H7 (cell line): ENCODE measurements around the gene GORAB. TPM values are rescaled to one million over a fixed set of nuclear protein-coding genes. Genes with fewer than 3 reads are reported as not detected.

ENCODE experiments used
- DNase-seq: peaks from one replicate; pipeline ENCODE4 v3.0.0; 2012
- H3K27me3 ChIP-seq: 2 replicates; pipeline ENCODE4 v1.6.0; 2011; ENCODE audit warnings: mild to moderate bottlenecking, low read length; ENCODE audit not compliant: control insufficient read depth, insufficient read depth
- H3K36me3 ChIP-seq: replicated peaks from 2 replicates; pipeline ENCODE4 v1.5.1; 2011; ENCODE audit warnings: low read length; ENCODE audit not compliant: control insufficient read depth, insufficient read depth
- H3K4me3 ChIP-seq: 2 replicates; pipeline ENCODE4 v1.5.1; 2011; ENCODE audit warnings: low read depth, mild to moderate bottlenecking, control low read depth, low read length, moderate library complexity; ENCODE audit not compliant: insufficient read depth
- total RNA-seq: library from RNA; depleted of rRNA; stranded (reverse); fragments of >200 nt; shearing (Covaris generic); gene quantifications from 2 replicates; pipeline ENCODE4 v1.2.3, GENCODE V29; 2014; rRNA removed

Gene GORAB, protein sequence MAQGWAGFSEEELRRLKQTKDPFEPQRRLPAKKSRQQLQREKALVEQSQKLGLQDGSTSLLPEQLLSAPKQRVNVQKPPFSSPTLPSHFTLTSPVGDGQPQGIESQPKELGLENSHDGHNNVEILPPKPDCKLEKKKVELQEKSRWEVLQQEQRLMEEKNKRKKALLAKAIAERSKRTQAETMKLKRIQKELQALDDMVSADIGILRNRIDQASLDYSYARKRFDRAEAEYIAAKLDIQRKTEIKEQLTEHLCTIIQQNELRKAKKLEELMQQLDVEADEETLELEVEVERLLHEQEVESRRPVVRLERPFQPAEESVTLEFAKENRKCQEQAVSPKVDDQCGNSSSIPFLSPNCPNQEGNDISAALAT
- 11.6 and 16.6 TPM in 2 replicates for total RNA-seq

DNA sequence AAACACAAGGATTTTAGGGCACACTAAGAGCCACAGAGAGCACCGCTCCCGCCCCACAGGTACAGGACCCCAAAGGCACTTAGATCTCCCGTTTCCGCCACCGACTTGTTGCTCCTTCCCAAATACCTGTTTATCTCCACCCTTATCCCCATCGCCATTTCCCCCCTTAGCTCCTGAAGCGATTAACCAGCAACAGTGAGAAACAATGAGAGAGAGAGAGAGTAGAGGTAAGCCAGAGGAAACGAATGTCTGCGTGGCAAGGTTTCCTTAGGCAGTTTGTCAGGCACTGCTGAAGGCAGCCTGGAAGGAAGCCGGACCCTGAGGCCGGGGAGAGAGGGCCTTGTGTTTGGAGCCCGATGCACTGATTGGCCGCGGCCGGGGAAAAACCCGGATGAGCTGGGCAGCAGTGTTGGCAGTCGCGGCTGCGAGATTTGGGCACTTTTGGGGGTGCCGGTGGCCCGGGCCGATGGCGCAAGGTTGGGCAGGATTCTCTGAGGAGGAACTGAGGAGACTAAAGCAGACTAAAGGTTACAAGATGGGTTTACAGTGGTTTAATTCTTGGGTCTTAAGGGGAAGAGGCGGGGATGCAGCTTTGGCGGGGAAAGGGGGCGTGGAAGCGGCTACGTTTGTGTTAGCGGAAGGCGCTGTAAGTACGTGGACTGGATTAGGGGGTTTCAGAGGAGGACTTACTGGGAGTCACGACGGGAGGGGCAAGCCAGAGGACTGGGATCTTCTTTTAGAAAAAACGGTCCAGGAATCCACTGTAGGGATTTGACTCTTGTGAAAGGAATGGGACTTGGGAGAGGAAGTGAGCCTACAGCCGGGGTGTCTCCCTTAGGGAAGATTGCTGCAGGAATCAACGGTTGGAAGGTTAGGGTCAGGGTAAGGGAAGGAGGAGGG is at the start of gene GORAB:
TSS of gene GORAB (plus strand) at position 409 of the 900 bp plus-strand sequence. CDS start at position 467, 58 bp downstream.
- Histone ChIP-seq H3K4me3 (peak within 1 kb of the TSS; percentile 70), H3K36me3 (no peaks in the 10 kb centered on the region; the same call in 1 of the 2 replicates), H3K27me3 (no peaks in the 10 kb centered on the region)
- DNase-seq = peak; percentile 86

DNA sequence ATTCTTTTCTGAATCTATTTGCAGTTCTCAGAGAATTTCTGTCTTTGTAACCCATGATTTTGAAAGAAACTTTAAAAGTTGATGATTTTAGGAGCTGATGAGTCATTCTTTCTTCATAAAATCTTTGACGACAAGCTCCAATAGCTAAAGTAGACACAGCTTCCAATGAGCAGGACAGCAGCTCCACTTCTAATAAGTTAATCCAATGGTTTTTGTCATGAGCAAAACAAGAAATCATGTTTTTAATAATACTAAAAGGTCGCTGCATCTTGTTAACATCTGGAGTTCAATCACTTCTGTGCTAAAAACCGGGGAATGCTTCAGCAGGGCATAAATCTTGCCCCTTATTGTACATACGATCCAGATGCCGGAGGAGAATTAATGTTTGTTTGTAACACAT is 48.9 kb upstream of the GORAB start:
- DNase-seq = no peak
- no peak overlapping the region for H3K4me3 ChIP-seq
- H3K27me3 ChIP-seq = no peaks in the 10 kb centered on the region
- H3K36me3 ChIP-seq = no peaks in the 10 kb centered on the region

DNA sequence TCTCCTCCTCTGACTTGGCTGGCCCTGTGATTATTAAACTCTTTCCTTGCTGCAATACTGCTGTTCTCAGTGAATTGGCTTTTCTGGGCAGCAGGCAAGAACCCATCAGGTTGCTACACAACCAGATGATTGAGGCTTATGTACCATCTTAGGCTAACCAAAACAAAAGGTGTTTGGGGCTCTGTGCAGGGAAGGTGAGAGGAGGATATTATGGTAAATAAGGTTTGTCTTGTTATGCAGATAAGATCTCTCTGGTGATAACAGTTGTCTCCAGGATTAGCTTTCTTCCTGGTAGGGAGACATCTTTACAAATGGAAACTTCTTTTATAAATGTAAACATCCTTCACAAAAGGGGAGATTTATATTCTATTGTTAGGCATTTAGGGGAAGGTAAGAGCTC is 44.5 kb upstream of the GORAB start:
- no peak for DNase-seq
- Histone ChIP-seq H3K36me3 (no peaks in the 10 kb centered on the region), H3K27me3 (no peaks in the 10 kb centered on the region), H3K4me3 (no peak overlapping the region)

DNA sequence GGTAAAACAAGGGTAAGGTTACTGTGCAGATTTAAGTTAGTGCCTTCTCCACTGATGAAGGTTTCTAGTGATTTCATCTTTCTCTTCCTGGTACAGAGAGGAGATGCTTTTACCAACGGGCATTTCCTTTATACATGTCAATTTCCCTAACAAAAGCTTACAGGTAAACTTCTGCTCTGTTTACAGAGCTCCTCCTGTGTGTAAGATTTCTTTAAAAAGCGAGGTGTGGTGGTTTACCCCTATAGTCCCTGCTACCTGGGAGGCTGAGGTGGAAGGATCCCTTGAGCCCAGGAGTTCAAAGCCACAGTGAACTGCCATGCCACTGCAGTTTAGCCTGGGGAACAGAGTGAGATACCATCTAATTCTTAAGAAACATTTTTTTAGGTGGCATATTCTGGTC is 40.7 kb upstream of the GORAB start:
- DNase-seq = no peak
- no peaks in the 10 kb centered on the region for H3K27me3 ChIP-seq
- no peak overlapping the region for H3K4me3 ChIP-seq

DNA sequence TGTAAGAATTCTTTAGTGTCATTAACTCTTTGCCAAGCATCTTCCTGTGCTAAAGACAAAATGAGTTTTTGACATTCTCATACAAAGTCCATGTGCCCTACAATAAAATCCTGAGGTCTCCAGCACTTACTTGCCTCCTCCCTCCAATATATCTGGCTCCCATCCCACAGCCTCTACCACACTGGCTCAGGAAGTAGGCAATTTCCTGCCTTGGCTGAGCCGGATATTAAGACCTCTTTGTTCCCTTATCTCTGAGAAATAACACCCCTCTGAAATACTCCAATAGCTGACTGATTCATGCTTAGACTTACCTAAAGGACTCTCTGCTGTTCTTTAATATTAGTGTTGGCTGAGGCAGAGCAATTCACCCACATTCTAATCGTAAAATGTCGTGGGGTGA is 37.6 kb upstream of the GORAB start:
- DNase-seq = no peak
- Histone ChIP-seq H3K36me3 (no peaks in the 10 kb centered on the region), H3K27me3 (no peaks in the 10 kb centered on the region), H3K4me3 (no peak overlapping the region)

More for the DNA sequence above, 40.7 kb upstream of the GORAB start:
- H3K36me3 ChIP-seq = no peaks in the 10 kb centered on the region

DNA sequence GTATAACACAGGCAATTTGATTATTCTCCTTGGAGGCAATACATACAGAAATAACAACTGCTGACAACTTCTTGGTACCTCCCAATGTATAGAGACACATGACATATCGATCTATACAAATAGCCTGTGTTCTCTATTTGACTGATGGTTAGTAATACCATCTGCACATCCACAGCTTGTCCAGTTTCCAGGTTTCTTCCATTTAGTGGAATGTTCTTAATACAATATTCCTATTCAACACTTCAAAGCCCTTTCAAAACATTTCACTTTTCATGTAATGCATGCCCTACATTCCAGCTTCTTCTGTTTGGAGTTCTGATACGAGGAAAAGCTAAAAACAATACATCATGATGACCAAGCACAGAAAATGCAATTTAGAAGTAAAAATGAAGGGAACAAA is 37.0 kb upstream of the GORAB start:
- Histone ChIP-seq H3K4me3 (no peak overlapping the region), H3K36me3 (no peaks in the 10 kb centered on the region), H3K27me3 (no peaks in the 10 kb centered on the region)
- DNase-seq = no peak

DNA sequence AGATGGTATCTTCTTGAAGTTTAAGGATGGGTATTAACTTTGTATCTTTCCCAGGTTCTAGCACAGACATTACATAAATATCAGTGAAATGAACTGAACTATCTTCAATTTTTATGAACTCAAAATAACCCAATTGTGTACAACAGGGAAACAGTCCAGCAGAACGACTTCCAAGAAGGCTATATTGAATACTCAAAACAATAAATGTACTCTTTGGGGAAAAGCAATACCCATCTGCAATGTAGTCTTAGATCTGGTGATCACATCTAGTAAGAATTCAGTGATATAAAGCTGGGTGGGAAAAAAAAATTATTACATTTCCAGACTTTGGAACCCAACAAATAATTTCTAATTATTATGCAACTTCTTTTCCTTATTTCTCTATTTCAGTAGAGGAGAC is 33.1 kb upstream of the GORAB start:
- Histone ChIP-seq H3K36me3 (no peaks in the 10 kb centered on the region), H3K4me3 (no peak overlapping the region), H3K27me3 (no peaks in the 10 kb centered on the region)
- no peak for DNase-seq

DNA sequence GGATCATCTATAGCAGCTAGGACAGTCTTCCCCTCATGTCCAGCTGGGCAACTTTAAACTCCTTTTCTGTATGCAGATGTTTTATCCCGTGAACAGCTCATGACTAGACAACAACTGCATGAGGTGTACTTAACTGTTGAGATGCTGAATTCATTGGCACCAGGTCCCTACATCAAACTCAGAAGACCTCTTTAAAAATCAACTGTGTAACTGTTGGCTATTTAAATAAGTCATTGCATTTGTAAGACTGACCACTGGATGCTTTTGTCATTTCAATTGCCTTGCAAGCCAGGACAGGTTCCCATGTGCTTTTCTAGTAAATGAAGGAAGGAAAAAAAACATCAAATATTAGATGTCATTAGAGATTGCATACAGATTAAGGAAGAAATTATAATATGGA is 28.3 kb upstream of the GORAB start:
- DNase-seq = no peak
- no peaks in the 10 kb centered on the region for H3K27me3 ChIP-seq
- H3K4me3 ChIP-seq = no peak overlapping the region
- H3K36me3 ChIP-seq = no peaks in the 10 kb centered on the region

DNA sequence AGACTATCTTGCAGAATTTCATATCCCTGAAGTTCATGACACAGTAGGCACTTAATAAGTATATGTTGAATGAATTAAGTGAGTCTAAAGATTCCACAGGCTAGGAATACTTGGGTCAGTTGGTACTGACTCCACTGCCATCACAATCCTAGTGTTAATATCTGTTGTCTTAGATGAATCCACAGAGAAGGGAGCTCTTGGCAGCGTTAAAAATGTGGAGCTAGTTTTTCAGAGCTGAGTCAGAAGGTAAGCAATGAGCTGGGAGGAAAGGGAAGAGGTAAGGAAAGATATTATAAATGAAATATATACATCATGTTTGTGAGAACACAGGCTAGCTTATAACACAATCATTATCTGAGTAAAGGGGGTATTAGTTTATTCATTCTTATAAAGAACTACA is 21.8 kb upstream of the GORAB start:
- Histone ChIP-seq H3K36me3 (no peaks in the 10 kb centered on the region), H3K27me3 (no peaks in the 10 kb centered on the region), H3K4me3 (no peak overlapping the region)
- no peak for DNase-seq

DNA sequence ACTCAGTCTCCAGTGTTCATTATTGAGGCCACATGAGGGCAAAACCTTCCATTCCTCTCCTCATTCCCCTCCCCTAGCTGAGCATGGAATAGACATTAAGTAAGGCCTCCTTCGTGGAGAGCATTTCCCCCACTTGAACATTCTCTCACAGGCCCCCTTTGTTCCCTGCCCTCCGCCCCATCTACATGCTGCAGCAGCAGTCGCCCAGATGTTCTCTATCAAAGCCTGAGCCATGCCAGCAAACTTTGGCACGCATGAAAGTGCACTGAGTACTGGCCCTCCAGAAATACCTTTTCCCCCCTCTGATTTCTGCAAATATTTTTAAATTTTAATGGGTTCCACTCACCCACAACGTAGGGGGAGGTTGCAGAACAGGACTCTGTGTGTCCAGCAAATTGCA is 20.9 kb upstream of the GORAB start:
- Histone ChIP-seq H3K27me3 (no peaks in the 10 kb centered on the region), H3K36me3 (no peaks in the 10 kb centered on the region), H3K4me3 (no peak overlapping the region)
- DNase-seq = no peak

DNA sequence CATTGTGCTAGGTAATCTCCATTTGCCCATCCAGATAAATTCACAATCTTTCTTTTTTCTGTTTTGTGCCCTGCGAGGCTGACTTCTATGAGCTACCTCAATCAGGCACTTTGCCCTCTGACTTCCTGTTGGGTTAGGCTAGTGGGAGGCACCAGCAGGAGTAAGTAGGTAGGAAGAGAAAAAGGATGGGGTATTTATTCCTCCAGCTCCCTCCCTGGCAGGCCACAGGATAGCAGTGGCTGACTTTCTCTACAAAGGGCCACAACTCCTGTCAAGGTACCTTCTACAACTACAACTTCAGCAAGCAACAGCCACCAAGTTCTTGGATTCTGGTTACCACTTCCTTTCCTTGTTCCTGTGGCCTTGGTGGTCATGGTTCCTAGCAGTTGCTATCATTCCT is 18.8 kb upstream of the GORAB start:
- H3K36me3 ChIP-seq = no peaks in the 10 kb centered on the region
- no peak overlapping the region for H3K4me3 ChIP-seq
- H3K27me3 ChIP-seq = no peaks in the 10 kb centered on the region
- DNase-seq = peak; percentile 21

DNA sequence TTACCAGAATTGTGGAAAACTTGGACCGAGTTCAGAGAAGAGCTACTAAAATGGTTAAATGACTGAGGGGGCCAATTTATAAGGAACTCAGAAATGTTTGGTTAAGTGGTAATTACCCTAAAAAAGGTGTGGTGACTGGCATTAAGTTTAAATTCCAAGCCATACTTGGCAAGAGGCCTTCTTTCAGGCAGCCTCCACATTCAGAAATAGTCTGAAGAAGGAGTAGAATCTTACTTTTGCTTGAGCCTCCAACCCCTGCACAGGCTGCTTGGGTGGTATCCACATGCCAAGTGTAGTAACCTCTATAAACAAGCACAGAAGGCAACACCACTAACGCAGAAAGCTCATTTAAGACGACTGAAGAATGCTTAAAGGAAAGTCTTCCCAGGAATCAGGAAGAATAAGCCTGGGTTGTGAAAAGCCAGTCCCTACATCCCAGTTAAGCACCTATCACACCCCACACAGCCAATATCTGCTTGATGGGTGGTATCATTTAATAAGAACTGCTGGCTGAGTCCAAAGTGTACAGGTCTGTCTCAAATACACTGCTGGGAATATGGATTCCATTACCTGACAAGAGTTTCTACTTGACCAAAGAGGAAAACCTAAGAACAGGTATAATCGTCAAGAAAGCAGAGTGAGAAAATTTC is 13.7 kb upstream of the GORAB start:
- H3K27me3 ChIP-seq = no peaks in the 10 kb centered on the region
- no peaks in the 10 kb centered on the region for H3K36me3 ChIP-seq
- DNase-seq = no peak
- no peak overlapping the region for H3K4me3 ChIP-seq

DNA sequence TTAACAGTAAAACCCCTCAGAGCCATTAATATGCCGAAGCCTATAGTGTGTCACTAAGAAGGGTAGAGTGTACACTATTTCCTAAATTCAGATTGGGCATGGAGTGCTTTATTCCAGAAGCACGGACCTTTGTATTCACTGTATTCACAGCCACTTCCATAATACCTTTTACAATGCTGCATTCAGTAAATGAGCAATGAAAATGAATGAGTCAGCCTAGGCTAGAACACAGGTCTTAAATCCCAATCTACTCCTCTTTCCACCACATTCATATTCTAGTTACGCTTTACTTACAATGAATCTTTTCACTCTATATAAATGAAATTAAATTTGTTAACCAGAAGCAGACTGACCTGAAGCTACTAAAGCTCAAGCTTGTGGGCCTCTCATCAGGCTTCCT is 13.0 kb upstream of the GORAB start:
- Histone ChIP-seq H3K4me3 (no peak overlapping the region), H3K36me3 (no peaks in the 10 kb centered on the region), H3K27me3 (no peaks in the 10 kb centered on the region)
- DNase-seq = no peak

DNA sequence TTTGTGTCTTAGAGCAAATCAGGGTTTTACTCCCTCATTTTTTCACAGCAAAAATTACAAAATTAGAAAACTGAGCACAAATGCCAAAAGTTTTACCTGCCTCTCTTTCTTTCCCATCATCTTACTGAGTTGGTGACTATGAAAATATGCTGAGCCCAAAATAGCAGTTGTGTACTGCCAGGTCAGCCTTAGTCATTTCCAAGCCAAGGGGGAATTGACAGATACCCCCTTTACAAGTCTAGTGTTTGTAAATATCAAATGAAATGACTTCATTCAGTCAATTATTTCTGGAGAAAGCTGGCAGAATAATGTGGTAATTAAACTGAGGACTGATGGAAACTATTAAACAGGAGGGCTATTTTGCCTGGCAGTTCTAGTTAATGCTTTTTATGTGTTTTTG is 11.4 kb upstream of the GORAB start:
- Histone ChIP-seq H3K27me3 (no peaks in the 10 kb centered on the region), H3K4me3 (no peak overlapping the region), H3K36me3 (no peaks in the 10 kb centered on the region)
- DNase-seq = no peak

DNA sequence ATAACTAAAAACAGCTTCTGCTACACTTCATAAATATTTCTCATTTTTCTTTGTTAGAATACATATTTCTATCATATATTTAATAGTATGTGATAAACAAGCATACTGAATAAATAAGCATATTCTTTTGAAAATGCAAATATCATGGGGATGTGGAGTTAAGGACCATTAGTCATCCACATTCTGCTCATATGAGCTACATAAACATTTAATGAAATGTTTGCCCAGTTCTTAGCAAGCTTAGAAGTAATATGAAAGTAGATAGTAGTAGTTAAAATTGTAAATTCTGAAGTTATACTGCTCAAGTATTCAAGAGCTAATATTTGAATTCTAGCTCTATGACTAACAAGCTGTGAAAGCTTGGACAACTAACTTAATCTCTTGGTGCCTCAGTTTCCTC is 10.1 kb upstream of the GORAB start:
- no peak for DNase-seq
- Histone ChIP-seq H3K36me3 (no peaks in the 10 kb centered on the region), H3K4me3 (no peak overlapping the region), H3K27me3 (no peaks in the 10 kb centered on the region)
